HG03432 (cell line): ENCODE results near the gene ULBP2.
"Not testable (repeated sequence)": the region's sequence is repeated elsewhere in the genome, so short reads cannot be mapped to it uniquely, and the experiment has no call there.

Experiments used
- ATAC-seq: cut with Tn5 transposase; IDR thresholded peaks from one replicate; pipeline ENCODE4 v1.9.1; 2021; ENCODE audit warnings: mild to moderate bottlenecking, moderate library complexity; ENCODE audit not compliant: unreplicated experiment

ULBP2 gene

DNA sequence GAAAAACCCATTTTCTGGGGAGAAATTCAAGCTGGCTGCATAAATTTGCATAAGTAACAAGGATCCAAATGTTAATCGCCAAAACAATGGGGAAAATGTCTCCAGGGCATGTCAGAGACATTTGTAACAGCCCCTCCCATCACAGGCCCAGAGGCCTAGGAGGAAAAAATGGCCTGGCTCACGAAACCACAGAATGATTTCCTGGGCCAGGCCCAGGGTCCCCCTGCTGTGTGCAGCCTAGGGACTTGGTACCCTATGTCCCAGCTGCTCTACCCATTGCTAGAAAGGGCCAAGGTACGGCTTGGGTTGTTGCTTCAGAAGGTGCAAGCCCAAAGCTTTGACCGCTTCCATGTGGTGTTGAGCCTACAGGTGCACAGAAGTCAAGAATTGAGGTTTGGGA is 33.3 kb upstream of the ULBP2 start:
- not testable (repeated sequence) for ATAC-seq

DNA sequence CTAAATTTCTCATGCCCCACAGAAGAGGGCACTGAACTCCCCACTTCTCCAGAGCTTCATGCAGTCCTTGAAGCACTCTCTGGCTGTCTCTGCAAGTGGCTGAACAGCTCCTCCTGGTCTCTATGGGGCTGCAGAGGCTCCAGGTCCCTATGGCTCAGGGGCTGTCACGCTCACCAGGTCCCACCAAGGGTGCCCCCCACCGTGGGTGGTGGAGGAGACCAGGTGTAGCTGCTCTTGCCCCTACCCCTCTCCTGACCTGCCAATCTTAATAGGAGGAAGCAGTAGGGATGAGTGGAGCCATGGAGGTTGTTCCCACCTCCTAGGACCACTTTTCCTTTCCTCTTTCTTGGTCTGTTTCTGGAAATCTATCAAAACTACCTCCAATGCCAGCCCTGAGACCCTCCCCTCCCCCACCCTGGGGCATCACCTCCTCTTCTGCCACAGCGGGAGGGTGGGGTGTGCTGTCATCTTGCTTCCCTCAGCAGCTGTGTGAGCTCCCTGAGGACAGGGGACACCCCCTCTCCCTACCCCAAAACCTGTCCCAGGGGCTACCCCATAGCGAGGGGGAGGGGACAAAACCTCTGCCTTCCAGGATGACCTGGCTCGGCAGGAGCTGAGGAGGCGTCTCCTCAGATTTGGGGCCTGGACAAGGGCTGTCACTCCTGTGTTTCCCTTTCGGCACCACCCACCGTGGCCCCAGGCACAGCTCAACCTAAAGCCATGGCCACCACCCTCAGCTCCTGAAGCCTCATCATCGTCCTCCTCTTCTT is 31.9 kb upstream of the ULBP2 start:
- no peak for ATAC-seq

DNA sequence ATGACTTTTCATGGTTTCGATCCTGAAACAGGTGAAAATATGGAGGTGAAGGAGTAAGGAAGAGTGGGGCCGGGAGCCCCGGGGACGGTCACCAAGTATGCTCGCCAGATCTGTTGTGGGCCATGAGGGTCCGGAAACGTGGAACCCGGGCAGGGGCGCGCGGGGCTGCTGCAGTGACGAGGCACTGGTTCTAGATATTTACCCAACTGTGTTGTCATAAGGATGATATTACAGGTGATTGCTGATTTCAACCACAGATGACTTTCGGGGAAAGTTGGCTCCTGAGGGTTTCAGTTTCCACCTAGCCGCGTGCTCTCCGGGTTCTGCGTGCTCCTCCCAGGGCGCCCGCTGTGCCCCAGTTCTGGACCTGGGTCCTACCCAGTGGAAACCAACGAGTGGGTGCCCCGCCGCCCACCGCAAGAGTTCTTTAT is 31.1 kb upstream of the ULBP2 start:
- ATAC-seq = no peak

DNA sequence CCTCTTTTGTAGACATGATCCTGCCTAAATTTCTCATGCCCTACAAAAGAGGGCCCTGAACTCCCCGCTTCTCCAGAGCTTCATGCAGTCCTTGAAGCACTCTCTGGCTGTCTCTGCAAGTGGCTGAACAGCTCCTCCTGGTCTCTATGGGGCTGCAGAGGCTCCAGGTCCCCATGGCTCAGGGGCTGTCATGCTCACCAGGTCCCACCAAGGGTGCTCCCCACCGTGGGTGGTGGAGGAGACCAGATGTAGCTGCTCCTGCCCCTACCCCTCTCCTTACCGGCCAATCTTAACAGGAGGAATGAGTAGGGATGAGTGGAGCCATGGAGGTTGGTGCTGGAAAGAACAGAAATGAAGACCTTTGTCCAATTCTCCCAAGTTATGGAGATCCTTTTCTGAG is 29.1 kb upstream of the ULBP2 start:
- not testable (repeated sequence) for ATAC-seq

DNA sequence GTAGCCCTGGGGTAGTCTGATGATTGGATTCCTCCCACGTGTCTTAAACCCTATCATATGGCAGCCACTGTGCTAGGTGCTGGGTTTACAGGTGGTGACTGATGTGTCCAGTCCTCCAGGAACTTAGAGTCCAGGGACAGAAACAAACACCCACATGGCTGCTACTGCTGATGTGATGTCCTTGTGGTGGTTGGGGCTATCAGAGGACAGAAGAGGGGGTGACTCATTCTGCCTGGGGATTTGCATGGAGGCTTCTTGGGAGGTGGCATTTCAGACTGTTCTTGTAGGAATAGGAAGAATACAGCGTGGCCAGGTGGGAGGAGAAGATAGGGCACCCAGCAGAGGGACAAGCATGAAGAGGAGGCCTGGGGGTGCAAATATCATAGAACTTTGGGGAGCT is 28.7 kb upstream of the ULBP2 start:
- ATAC-seq = no peak

DNA sequence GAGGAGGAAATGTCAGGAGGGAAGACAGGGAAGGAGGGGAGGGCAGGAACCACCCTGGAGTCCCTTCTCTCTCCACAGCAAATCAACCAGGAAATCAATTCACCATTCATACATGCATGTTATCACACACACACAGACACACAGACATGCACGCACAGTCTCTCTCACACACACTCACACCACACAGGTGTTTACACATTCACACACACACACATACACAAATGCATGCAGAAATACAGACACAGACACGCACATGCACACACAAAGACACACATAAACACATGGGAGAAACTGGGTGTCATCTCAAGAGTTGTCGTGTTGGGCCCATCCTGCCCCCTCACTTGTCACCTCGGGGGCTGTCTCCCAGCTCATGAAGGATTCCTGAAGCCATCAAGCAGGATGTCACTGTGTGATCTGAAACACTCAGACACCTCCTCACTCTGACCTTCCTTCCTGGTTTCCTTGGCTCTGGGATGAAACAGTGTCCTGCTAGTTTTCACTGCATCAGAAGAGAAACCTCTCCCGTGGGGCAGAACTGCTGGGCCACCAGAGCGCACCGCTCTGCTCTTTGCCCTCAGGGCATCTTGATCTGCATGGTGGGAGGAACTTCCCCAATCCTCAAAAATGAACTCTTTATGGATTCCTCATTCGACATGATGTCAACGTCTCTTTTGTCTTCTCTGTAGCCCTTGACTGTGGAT is 28.1 kb upstream of the ULBP2 start:
- ATAC-seq = no peak

DNA sequence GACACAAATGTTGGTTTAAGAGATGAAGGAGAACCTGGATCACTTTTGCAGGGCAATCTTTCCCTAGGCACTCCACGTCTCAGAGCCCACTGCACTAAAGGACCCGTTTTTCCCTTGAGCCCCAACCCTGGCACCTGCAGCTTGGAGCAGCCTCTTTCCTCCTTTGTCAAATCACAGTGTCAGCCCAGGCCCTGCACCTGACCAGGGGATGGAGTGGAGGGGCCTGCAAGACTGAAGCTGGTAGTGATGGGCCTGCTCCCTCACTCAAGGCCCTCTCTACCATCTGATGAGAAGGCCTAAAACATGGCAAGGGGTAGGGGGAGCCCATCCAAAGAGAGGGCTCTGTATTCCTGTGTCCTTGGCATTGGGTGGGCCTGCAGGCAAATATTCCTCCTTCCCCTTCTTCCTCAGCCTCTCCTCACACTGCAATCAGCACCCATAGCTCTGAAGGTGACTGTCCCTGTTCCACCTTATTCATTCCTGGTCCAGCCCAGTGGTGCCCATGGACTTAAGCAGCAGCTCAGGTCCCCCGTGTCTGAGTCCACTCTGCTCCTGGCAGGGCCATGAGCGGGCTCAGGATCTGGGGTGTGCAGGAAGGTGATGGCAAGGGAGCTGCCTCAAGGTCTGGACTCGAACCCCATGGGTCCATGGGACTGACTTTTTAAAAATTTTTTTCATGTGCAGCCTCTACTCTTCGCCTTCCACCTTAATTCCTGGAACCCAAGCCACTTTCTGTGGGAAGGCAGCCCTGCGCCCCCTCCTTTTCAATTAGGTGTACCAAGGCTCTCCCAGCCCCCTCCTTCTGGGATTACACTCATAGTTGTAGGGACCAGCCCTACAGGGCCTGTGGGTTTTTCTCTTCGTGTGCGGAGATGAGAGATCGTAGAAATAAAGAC is 25.6 kb upstream of the ULBP2 start:
- no peak for ATAC-seq

DNA sequence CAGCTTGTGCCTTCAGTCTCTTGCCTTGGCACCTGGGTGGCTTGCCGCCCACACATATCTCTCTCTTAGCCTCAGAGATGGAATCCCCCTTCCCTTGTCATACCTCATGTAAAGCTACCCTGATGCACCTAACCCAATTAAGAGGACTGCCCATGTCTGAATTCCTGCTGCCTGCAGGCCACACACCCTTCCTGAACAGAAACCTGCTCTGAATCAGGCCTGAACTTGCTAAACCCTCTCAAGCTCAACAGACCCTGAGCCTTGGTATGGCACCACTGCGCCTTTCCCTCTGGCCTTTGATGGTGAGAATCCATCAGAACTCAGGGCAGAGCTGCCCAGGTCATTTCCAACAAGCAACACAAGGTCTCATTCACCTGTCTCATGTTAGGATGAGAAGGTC is 24.1 kb upstream of the ULBP2 start:
- no peak for ATAC-seq

DNA sequence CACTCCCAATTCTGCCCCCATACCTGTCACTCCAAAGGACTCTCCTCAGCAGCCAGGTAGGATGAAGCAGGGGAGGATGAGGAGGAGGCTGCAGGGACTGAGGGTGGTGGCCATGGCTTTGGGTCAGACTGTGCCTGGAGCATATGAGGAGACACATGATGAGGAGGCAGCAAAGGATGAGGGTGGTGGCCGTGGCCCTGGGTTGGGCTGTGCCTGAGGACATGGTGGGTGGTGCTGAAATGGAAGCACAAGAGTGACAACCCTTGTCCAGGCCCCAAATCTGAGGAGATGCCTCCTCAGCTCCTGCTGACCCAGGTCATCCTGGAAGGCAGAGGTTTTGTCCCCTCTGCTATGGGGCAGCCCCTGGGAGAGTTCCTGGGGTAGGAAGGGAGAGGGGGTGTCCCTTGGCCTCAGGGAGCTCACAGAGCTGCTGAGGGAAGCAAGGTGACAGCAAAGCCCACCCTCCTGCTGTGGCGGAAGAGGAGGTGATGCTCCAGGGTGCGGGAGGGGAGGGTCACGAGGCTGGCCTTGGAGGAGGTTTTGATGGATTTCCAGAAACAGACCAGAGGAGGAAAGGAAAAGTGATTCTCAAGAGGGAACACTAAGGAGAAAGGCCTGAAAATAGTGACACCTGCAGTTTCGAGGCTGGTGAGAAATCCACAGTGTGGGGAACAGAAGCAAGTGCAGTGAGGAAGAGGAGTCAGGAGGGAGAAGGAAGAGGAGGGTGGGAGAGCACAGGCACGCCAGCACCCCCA is 23.5 kb upstream of the ULBP2 start:
- ATAC-seq = no peak

DNA sequence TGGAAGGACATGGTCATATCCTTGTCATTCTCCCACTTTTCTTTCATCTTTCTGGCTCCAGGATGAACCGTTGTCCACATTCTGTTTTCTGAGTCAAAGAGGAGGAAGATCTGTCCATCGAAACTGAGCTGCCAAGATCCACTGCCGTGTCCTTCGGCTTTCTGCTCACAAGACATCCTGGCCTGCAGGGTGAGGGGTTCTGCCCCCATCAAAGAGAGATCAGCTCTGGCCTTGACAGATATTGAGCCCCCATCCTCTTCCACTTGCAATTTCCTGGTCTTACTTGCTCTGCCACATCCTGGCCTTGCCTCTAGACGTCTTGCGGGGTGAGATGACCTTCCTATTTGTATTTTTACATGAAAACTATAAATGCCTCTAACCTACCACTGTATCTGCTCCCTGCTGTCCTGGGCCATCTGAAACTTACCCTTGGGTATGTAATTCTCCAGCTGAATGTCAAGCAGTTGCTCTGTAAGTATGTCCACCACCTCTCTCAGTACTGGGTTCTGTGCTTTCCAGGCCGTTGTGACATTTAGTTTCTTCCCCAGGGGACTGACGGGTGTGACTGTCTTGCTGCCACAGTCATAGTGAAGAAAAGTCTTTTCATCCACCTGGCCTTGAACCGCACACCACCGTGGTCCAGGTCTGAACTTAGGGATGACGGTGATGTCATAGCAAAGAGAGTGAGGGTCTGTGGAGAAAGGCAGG is 22.5 kb upstream of the ULBP2 start:
- ATAC-seq = not testable (repeated sequence)

DNA sequence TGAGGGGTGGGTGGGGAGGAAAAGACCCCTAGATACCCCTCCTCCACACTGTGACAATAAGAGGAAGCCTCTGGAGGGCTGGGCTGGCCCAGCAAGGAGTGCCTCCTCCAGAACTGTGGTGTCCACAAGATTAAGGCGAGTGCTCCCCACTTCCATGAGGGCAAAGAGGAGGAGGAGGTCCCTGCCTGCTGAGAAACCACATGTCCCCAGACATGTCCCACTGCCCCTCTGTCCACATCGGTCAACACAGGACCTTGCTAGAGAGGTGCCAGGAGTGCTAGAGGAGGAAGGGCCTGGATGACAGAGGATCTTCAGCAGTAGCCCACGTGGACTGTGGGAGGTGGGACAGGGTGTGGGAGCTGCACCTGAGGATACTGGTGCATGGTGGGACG is 22.0 kb upstream of the ULBP2 start:
- no peak for ATAC-seq

DNA sequence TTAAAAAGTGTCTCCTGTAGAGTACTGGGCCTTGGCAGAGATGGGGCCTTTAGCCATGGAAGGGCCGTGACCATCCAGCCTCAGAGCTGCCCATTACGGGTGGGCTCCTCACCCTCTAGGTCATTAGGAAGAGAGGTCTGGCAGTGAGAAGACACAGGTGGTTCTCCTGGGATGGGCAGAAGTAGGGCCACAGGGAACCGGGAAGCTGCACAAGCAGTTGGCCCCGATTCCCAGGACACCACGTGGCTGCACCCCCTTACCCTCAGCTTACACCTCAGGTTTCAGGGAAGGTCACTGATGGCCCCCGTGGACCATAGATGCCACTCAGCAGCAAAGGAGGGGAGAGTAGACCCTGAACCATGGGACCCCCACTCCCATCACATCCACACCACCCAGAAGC is 20.5 kb upstream of the ULBP2 start:
- no peak for ATAC-seq

DNA sequence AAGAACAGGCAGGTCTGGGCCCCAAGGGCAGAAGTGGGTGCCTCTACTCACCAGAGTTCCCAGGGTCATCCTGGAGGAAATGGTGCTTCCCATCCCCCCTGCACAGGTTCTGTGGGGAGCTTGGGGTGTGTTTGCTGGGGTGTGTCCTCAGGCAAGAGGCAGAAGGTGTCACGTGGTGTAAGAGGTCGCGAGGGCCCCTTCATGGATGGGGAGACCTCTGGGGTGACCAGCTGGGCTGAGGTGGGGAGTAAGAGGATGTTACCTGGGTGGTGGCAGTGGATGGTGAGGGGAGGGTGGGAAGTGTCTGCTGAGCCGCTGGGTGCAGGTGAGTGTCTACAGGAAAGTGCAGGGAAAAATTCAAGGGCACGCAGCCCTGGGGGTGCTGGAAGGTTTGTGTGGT is 19.7 kb upstream of the ULBP2 start:
- ATAC-seq = not testable (repeated sequence)

DNA sequence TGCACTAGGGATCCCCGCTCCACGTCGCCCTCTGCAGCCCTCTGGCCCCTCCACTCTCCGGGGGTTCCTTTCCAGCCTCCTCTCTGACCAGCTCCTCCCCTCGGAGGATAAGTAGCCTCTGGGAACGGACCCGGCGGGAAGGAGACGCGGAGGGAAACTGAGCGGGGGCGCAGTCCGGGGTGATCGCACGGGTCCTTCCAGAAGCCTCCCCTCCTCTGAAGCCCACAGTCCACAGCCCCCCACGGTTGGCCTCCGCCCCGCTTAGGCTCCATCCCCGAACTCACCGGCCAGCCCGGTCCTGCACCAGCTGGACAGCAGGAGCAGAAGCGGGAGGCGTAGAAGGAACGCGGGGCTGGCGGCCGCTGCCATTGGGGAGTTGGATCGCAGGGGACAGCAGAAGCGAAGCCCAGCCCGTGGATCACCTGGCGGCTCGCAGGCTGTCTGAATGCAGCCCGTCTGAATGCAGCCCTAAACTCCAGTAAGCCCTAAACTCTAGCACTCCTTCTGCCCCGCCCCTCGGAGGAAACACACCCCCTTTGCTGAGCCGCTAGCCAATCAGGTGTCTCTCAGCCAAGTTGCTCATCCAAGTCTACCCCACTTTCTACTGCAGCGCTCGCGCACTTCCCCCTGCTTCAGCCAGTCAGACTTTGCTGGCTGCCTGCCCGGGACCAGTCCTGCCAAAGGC is 19.0 kb upstream of the ULBP2 start, which contains the start of gene RAET1G:
Gene RAET1G, minus strand, starts transcription at position 480 of the 685 bp plus-strand sequence. Its CDS starts 111 bp downstream, at position 369.
- ATAC-seq = peak; percentile 52

DNA sequence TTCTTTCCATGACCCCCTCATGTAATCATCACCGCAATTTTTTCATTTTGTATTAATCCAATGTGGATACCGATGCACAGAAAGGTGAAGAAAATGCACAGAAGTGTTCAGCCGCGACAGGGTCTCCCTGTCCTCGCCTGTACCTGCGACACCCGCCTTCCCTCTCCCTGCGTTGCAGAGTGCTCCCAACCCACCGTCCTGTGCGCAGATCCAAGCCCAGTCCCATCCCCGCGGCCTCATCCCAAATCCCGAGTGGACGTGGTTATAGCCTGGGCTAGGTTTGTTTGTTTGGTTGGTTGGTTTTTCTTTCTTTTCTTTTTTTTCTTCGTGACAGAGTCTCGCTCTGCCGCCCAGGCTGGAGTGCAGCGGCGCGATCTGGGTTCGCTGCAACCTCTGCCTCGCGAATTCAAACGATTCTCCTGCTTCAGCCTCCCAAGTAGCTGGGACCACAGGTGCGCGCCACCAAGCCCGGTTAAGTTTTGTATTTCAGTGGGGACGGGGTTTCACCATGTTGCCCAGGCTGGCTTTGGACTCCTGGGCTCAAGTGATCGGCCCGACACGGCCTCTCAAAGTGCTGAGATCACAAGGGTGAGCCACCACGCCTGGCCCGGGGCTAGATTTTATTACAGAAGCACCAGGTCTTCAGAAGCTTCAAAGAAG is 18.4 kb upstream of the ULBP2 start:
- no peak for ATAC-seq

DNA sequence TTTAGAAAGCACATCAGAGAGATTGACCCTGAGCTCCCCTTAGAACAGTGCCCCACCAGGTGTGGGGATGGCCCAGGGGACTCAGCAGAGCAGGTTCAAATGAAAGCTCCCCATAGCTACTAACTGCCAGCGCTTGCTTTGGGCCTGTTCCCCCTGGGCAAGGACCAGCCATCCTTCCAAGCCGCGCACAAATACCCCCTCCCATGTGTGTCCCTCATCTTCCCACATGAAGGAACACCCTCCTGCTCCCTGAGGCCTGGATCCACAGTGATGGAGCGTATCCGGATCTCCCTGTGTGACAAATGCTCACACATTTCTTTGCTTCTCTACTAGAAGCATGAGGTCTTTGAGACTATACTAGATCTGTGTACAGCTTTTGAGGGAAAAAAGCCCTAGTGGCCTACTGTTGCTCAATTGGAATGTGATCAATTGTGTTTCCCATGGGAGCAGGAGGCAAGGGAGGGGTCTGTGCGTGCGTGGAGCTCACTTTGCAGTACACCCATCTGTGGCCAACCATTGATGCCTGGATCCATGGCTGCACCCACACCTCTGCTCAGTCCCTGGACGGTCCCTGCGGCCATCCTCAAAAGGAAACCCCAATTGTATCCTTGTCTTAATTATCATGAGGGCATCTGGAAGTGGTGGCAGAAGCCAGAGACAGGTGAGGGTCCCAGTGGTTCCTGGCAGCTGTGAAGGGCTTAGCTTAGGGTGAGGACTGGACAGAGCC is 17.4 kb upstream of the ULBP2 start:
- no peak for ATAC-seq

DNA sequence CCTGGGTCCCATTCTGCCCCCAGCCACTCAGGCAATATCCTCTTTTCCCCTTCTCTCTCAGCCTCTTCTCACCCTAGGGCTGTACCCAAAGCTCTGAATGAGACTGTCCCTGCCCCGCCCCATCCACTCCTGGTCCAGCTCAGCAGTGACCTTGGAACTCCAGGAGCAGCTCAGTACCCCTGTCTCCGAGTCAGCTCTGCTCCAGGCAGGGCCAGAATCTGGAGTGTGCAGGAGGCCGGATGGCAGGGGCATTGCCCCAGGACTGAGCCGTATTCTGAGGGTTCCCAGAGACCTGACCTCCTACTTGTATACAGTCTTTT is 16.9 kb upstream of the ULBP2 start:
- ATAC-seq = no peak

DNA sequence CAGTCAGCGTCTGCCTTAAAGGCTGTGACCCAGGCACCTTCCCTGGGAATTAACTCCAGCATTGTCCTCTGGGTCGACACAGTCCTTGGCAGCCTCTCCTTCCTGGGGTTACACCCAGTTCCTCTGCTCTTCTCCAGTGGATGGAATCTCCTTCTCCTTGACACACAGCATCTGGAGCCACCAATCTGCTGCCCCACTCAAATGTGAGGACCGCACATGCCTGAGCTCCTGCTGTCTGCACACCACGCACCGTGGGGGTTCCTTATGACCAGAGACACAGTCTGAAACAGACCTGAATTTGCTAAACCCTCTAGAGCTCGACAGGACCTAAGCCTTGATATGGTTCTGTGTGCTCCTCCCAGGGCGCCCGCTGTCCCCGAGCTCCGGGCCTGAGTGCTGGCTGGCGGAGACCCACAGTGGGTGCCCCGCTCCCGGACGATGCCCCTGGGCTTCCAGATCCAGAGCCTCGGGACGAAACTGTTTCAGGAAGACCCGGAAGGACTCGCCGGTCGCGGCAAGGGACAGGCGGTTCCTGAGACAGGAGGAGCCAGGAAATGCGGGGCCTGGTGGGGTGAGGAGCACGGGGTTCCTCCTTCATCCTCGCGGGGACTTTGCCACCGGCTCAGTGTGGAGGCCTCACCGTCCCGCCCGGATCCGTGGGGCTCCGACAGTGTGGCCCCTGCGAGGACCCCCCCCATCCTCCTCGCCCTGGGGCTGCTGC is 16.4 kb upstream of the ULBP2 start:
- ATAC-seq = no peak
